GM12874 (cell line): ENCODE results near the gene DOLPP1.

Experiments
- TF ChIP-seq, protein P1 (sequence below): IDR thresholded peaks from 2 replicates; pipeline ENCODE4 v1.5.1; 2011; ENCODE audit warnings: low read depth, mild to moderate bottlenecking, control low read depth, low read length, moderate library complexity; ENCODE audit not compliant: insufficient read depth

The DOLPP1 gene

DNA sequence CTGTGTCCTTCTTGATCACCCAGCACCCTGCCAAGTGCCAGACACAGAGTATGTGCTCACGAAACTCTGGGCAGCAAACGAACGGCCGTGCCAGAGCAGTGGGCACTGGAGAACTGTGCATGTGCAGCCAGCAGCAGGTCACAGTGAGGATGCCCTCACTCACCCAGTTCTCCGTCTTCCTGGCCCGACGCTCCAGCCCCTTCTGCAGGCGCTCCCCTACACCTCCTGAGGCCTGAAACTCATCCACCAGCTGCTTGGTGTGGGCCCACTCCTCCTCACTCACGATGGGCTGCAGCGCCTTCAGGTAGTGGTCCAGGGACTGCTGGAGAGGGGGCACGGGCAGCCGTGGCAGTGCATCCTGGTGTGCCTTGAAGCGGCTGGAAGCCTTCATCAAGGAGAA is 26.7 kb downstream of the DOLPP1 start:
- TF ChIP-seq, protein P1, sequence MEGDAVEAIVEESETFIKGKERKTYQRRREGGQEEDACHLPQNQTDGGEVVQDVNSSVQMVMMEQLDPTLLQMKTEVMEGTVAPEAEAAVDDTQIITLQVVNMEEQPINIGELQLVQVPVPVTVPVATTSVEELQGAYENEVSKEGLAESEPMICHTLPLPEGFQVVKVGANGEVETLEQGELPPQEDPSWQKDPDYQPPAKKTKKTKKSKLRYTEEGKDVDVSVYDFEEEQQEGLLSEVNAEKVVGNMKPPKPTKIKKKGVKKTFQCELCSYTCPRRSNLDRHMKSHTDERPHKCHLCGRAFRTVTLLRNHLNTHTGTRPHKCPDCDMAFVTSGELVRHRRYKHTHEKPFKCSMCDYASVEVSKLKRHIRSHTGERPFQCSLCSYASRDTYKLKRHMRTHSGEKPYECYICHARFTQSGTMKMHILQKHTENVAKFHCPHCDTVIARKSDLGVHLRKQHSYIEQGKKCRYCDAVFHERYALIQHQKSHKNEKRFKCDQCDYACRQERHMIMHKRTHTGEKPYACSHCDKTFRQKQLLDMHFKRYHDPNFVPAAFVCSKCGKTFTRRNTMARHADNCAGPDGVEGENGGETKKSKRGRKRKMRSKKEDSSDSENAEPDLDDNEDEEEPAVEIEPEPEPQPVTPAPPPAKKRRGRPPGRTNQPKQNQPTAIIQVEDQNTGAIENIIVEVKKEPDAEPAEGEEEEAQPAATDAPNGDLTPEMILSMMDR, result no peak

DNA sequence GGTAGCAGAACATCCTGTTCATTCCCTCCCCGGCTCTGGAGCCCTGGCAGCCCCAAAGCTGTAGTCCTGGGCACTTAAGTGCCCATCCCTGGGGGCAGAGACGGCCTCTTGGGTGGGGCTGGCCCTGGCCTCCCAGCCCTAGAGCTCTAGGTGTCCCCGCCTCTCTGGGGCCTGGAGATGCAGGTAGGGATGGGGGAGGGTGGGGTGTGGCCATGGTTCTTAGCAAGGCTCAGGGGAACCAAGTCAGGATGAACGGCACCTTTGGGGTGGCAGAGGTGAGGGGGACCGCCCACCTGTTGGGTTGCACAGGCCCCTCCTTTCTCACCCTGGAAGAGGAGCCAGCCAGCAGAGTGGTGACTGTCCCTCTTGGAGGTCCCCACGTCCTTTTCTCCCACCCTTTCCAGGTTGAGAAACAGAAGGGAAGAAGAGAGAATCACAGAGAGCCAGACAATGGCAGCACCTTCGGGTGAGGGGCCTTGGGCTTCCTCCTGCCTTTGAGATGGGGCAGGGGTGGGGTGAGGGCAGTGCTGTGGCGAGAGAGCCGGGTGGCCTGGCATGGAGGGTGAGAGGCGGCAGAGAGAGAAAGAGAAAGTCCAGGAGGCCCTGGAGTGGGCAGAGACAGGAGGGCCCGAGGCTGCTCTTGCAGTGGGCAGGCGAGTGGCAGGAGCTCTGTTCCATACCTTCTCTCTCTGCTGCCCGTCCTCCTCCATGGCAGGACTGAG is 27.3 kb downstream of the DOLPP1 start:
- TF ChIP-seq, protein P1, result no peak

DNA sequence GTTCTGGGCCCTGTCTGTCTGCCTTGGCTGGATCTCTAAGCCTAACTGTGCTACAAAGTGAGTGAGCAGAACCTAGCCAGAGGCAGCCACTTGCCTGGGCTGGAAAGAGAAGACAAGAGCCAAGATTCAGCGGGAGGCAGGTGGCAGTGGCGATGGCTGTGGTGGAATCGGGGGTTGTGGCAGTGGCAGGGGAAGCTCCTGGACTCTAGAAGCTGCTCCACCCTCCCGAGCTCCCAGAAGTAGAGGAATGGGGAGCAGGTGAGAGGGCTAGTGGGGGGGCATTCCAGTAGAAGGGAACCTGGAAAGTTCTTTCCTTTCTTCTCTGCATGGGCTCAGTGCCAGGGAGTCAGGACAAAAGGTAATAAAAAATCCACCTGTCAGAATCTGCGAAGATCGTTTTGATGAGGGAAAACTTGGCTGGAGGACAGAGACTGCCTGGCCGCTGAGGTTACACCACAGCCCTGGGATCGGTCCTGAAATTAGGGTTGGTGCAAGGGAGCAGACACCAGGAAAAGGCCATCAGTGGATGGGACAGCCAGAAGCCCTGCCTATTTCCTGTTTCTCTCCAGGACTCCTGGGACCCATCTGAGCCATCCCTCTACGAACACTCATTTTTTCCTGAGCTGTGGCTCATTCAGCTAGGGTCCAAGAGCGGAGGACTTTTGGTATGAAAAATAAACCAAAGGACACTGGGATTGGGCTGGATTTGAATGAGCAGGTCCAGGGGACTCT is 28.1 kb downstream of the DOLPP1 start:
- TF ChIP-seq, protein P1, result no peak

DNA sequence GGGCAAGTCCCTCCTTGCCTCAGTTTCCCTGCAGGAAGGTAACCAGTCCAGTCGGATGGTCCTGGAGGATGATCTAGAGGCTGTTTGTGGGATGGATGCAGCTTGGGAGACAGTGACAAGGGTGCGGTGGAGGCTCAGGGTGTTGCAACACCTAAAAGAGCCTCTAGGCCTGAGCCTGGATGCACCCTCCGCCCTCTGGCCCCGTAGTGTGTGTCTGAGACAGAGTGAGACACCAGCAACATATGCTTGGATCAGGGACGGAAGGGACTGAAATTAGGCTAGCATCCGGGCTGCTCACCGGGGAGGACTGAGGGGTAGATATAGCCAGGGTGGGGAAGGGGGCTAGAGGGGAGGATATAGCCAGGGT is 28.6 kb downstream of the DOLPP1 start:
- TF ChIP-seq, protein P1, result no peak

DNA sequence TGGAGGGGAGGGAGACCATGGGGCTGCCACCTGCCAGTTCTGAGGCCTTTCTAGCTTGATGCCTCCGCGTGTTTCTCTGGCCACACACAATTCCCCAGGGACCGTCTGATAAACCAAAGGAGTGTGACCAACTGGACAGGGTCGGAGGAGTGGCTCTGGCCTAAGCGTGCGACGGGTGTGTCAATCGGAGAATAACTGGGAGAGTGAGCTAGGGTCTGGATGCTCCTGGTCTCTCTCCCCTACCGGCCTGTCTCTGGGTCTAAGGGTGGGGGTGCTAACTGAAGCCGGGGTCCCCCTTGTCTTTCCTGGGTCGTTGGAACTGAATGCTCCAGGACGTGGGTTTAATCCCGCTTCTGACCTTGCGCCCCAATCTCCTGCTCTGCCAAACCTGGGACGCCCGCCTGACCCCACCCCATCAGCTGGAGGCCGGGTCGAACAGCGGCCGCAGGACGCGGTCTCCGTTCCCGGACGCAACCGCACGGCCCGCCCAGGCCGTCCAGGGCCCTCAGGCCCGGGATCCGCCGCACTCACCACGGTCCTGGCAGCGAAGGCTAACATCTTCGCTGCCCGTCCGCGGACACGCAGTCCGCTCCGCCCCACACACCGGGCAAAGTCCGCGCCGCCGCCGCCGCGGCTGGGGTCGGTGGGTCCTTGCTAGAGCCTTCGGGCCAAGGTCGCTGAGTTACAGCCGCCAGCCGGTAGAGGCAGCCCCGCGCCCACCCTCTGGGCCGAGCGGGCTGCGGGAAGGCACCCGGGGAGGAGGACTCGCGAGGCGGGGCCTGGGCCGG is 29.2 kb downstream of the DOLPP1 start:
- TF ChIP-seq, protein P1, result no peak

DNA sequence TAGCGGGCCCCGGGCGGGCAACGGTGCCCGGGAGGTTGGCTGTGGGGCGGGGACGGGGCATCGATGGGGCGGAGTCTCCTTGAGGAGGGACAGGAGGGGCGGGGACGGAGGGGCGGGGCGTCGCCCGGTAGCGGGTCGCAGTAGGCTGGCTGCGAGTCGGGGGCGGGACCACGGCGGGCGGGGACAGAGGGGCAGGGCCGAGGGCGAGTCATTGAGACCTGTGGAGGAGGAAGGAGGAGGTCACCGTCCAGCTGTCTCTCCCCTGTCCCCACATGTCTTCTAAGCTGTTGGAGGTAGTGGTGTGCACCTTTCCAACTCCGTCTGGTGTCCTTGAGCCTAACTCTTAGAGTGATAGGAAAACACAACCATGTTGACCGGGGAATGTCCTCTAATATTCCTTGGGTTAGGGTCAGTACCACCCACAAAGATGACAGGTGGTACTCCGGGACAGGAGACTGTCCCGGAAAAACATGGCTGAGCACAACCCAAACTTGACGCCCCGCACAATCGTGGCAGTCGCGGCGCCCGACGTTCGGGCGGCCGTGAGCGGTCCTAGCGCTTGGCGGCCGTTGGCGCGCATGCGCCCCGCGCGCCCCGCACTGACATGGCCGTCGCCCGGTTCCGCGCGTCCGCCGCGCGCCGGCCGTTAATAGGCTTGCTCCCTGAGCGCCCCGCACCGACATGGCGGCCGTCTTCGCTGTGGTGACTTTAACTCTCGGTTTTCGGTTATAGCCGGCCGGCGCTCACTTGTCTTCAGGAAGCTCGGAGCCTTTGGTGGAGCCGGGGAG is 30.0 kb downstream of the DOLPP1 start, which contains the start of the genes CRAT and PTPA:
TSS of gene CRAT (minus strand) at position 54 of the 788 bp plus-strand sequence. CDS start 284 bp downstream, outside the sequence.
TSS of gene PTPA (plus strand) at position 676 of the 788 bp plus-strand sequence. CDS start 186 bp downstream, outside the sequence.
- TF ChIP-seq, protein P1, result no peak
